Nephron progenitor cell (in vitro differentiated cells): ENCODE measurements around the gene EXOSC10.
"Not testable (repeated sequence)": the region's sequence is repeated elsewhere in the genome, so short reads cannot be mapped to it uniquely, and the experiment has no call there.

Source experiments
- DNase-seq: peaks from one replicate; pipeline ENCODE4 v3.0.0; 2021
- H3K27ac Mint-ChIP-seq: 2 replicates; pipeline ENCODE4 v1.8.0; 2021; ENCODE audit warnings: mild to moderate bottlenecking, moderate library complexity, mixed read lengths
- H3K27me3 Mint-ChIP-seq: 2 replicates; pipeline ENCODE4 v1.8.0; 2021; ENCODE audit warnings: mild to moderate bottlenecking, low read depth, mixed read lengths; ENCODE audit not compliant: poor library complexity
- H3K36me3 Mint-ChIP-seq: 2 replicates; pipeline ENCODE4 v1.8.0; 2021; ENCODE audit warnings: low read depth, mixed read lengths
- H3K4me1 Mint-ChIP-seq: 2 replicates; pipeline ENCODE4 v1.8.0; 2021; ENCODE audit warnings: mixed read lengths
- H3K4me3 Mint-ChIP-seq: 2 replicates; pipeline ENCODE4 v1.8.0; 2021; ENCODE audit warnings: mild to moderate bottlenecking, moderate library complexity, mixed read lengths
- H3K9me3 Mint-ChIP-seq: 2 replicates; pipeline ENCODE4 v1.8.0; 2021; ENCODE audit warnings: mild to moderate bottlenecking, moderate library complexity, mixed read lengths
- TF ChIP-seq, protein P1 (sequence below): fragments of 200-600 bp; sonication (generic); IDR thresholded peaks from 2 replicates; pipeline ENCODE4 v1.5.0; 2021; ENCODE audit warnings: antibody characterized with exemption

The EXOSC10 gene

DNA sequence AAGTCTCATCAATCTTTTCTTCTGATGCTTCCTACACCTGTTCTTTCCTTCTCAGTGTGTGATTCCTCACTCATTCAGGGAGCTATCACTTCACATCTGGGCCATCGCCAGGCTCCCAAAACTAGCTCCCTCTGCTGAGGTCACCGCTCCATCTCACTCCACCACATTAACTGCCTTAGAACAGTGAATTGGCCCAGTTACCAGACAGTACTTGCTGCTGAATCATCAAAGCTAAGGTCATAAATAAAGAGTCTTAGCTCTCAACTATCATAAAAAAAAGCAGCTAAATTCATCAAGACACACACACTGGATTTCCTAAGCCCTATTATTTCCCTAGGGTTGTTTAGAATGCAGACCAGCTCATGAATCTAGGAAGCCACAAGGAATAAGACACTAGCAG is 21.0 kb downstream of the EXOSC10 start:
- H3K27ac Mint-ChIP-seq, result peak overlapping the region; percentile 87
- TF ChIP-seq, protein P1, sequence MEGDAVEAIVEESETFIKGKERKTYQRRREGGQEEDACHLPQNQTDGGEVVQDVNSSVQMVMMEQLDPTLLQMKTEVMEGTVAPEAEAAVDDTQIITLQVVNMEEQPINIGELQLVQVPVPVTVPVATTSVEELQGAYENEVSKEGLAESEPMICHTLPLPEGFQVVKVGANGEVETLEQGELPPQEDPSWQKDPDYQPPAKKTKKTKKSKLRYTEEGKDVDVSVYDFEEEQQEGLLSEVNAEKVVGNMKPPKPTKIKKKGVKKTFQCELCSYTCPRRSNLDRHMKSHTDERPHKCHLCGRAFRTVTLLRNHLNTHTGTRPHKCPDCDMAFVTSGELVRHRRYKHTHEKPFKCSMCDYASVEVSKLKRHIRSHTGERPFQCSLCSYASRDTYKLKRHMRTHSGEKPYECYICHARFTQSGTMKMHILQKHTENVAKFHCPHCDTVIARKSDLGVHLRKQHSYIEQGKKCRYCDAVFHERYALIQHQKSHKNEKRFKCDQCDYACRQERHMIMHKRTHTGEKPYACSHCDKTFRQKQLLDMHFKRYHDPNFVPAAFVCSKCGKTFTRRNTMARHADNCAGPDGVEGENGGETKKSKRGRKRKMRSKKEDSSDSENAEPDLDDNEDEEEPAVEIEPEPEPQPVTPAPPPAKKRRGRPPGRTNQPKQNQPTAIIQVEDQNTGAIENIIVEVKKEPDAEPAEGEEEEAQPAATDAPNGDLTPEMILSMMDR, result no peak
- H3K36me3 Mint-ChIP-seq, result peaks cover 59% of the 10 kb centered on the region

DNA sequence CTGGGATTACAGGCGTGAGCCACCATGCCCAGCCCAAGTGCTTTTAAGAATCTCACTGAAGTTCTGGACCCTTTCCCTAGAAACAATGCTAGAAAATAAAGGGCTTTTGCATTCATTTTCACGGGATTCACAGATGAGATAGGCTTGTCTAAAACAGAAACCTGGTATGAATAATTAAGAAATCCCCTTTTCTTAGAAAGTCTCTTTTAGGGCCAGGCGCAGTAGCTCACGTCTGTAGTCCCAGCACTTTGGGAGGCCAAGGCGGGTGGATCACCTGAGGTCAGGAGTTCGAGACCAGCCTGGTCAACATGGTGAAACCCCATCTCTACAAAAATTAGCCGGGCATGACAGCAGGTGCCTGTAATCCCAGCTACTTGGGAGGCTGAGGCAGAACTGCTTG is 26.3 kb downstream of the EXOSC10 start:
- not testable (repeated sequence) for H3K27ac Mint-ChIP-seq, H3K9me3 Mint-ChIP-seq, H3K4me3 Mint-ChIP-seq, H3K27me3 Mint-ChIP-seq, H3K4me1 Mint-ChIP-seq, DNase-seq
- peaks cover 70% of the 10 kb centered on the region for H3K36me3 Mint-ChIP-seq

More for the DNA sequence above, 21.0 kb downstream of the EXOSC10 start:
- peaks cover 2% of the 10 kb centered on the region for H3K27me3 Mint-ChIP-seq
- no peaks in the 10 kb centered on the region for H3K4me1 Mint-ChIP-seq
- DNase-seq, result no peak
- H3K9me3 Mint-ChIP-seq, result no peaks in the 10 kb centered on the region
- no peak overlapping the region for H3K4me3 Mint-ChIP-seq

DNA sequence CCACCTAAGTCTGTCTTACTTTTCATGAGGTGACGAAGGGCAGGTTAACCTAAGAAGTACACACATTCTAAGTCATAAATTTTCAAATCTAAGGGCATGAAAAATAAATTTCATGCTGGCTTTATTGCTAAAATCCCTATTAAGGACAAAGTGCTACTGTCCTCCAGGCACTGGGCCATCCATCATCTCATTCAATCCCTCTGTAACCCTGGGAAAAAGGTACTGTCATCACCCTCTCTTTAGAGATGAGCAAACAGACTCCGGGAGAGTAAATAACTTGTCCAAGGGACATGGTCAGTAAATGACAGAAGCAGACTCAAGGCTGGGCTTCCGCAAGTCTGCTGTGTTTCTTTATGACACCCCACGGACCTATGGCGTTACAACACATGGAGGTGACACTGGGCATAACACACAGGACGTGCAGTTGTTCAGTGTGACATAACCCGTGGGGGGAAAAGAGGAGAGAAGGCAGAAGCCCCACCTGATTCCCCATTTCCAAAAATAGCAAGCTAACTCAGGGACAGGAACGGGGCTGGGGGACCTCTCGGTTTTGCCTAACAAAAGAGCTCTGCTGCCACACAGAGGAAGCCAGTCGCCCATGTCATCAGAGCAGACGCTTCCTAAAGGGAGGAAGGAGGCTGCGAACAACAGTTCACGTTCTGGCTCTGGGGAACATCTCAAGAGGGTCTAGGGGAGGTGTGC is 27.3 kb downstream of the EXOSC10 start:
- TF ChIP-seq, protein P1, result no peak
- Mint-ChIP-seq H3K9me3 (no peaks in the 10 kb centered on the region), H3K27me3 (no peaks in the 10 kb centered on the region), H3K27ac (no peak overlapping the region), H3K36me3 (peaks cover 74% of the 10 kb centered on the region), H3K4me3 (no peak overlapping the region), H3K4me1 (peaks cover 6% of the 10 kb centered on the region)
- no peak for DNase-seq

DNA sequence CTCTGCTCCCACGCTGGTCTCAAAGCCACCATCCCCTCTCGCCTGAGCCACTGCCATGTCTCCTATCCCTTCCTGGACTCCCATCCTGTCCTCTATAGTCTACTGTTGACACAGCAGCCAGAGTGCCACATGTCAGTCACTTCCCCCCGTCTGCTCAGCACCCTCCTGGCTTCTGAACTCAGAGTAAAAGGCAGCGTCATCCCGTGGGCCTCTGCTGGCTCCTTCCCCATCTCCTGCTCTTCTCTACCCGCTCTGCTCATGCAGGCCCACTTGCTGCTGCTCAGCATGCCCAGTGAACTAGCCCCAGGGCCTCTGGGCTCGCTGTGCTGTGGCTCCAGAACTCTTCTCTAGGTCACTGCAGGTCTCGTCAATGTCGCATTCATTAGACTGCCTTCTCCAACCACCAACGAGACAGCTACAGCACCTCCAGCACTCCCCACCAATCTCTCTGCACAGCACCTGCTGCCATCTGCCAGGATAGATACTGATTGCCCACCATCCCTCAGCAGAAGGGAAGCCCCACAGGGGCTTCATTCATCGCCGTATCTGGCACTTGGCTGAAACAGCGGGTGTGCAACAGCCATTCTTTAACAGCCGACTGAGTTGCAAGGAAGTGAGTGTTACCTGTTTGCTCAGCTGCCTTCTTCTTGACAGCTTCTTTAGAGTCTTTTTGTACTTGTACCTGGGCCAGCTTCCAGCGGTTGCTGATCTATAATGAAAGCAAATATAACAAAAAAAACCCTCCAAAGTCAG is 28.0 kb downstream of the EXOSC10 start:
- Mint-ChIP-seq H3K27ac (peak overlapping the region; percentile 94), H3K4me3 (no peak overlapping the region), H3K9me3 (no peaks in the 10 kb centered on the region), H3K27me3 (no peaks in the 10 kb centered on the region), H3K36me3 (peaks cover 74% of the 10 kb centered on the region), H3K4me1 (peaks cover 6% of the 10 kb centered on the region)
- DNase-seq, result no peak
- TF ChIP-seq, protein P1, result no peak

DNA sequence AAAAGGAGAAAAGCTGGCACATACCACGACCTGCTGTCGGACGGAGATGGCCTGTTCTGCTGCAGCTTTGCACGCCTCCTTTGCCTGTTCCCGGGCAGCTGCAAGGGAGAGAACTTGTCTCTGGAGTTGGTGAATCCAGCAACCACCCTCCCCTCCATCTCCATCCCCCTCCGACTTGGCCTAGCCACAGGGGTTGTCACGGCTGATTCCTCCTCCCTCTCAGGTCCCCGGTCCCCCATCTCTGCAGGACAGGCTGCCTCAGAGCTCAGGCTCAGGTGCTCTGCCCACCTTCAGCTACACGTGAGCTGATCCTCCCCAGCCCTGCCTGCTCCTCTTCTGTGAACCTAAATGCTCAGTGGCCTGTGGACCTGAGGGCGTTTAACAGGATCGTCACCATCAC is 28.8 kb downstream of the EXOSC10 start:
- H3K36me3 Mint-ChIP-seq, result peaks cover 74% of the 10 kb centered on the region
- no peaks in the 10 kb centered on the region for H3K27me3 Mint-ChIP-seq
- peaks cover 6% of the 10 kb centered on the region for H3K4me1 Mint-ChIP-seq
- no peak overlapping the region for H3K27ac Mint-ChIP-seq
- H3K4me3 Mint-ChIP-seq, result no peak overlapping the region
- TF ChIP-seq, protein P1, result no peak
- no peaks in the 10 kb centered on the region for H3K9me3 Mint-ChIP-seq
- no peak for DNase-seq

DNA sequence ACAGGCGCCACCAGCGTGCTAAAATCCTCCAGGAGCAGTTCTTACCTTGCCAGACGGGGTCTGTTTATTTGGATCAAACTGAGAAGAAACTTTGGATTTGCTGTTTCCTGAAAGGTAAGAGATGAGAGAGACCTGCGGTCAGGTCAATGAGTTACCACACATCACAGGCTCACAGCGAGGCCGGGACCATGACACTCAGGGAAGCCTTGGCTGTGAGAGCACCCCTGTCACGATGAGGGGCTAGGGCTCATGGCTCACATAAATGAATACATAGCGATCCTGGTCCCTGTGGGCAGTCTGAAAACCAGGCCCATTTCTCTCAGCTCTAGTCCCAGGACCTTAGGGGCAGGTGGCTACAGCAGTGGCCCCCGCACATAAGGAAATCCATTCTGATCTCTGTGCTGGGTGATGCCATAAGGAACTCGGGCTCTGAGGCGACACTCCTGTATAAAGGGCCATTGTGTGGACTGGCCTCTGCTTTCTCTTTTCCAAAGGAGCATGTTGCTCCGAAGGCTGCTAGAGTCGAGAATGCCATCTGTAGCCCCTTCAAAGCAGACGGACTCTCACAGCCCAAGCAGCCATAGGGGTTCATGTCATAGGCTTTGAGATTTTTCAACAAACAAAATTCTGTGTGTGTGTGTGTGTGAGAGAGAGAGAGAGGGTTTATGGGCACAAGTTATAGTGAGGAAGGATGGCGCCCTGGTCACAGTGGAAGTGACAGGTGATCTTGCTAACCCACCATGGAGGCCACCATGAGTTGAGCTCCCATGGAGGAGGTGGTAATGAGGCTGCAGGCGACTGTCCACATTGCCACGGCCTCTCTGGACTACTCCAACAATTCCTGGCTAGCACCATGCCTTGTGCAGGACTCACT is 30.8 kb downstream of the EXOSC10 start:
- peak overlapping the region; percentile 94 for H3K27ac Mint-ChIP-seq

More for the DNA sequence above, 30.8 kb downstream of the EXOSC10 start:
- peaks cover 6% of the 10 kb centered on the region for H3K4me1 Mint-ChIP-seq
- no peak overlapping the region for H3K4me3 Mint-ChIP-seq
- H3K9me3 Mint-ChIP-seq, result no peaks in the 10 kb centered on the region
- H3K27me3 Mint-ChIP-seq, result no peaks in the 10 kb centered on the region
- TF ChIP-seq, protein P1, result no peak
- H3K36me3 Mint-ChIP-seq, result peaks cover 79% of the 10 kb centered on the region
- DNase-seq, result no peak
